Measurements from ENCODE around the gene CDC42SE2.
"Not testable (repeated sequence)": the region's sequence is repeated elsewhere in the genome, so short reads cannot be mapped to it uniquely, and the experiment has no call there.

CDC42SE2 gene

DNA sequence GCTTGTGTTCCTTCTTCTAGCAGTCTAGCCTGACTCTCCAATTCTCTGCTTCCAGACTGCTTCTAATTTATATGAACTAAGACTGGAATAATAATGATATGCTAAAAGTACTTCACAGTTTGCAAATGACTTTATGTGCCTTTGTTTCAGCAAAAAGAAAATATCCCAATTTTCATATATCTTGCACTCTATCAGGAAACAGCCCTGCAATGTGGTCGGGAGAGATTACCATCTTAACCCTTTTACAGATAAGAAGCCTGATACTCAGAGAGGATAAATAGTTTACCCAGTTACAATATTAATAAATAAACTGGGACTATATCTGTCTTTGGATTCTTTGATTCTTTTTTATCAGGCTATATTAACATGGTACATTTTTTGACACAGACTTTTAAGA is 126.0 kb downstream of the CDC42SE2 start:
- no peak for DNase-seq (ENCODE audit: low read depth in 3 of 3)

DNA sequence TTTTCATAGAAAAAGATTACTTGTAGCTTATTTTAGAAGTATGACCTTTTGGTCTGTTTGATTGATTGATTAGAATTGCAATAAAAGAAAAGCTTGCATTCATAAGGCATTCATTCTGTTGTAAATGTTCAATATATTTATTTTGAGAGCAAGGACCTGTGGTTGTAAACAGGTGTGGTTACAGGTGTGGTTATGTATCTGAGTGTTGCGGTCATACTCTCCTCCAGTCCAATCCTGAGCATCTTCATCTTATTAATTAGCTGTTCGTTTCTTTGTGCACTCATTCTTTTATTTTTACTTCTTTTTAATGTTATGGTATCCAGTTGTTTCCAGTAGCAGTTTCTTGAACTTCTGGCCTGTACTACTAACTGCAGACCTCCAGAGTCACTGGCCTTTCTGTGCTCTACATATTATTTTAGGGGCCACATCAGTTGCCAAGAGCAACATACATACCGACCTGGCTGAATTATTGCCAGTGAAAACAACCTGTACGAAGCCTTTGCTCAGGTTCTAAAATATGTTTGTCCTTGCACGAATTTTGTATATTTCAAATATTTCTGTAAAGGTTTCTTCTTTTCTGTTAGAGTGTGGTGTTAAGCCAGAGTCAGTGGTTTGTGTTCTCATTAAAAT is 128.7 kb downstream of the CDC42SE2 start:
- no peak for DNase-seq (ENCODE audit: low read depth in 3 of 3)

DNA sequence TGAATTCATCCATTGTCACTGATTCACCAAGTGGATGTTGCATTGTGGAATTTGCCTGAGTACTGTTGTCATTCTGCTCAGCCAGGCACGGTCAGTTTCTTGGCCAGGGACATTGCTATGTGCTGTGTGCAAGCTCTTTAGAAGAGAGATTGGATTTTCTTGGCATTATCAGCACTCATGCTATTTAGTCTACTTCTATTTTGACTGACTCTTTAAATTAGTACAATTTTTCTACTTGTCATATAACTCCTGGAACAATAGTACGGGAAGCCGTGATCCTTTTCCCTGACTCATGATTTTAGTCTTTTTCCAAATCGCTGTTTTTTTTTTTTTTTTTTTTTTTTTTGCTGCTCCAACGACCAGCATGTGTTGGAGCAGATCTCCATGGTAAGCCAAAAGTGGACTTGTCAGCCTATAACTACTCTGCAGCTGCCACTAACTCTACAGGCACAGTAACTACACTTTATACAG is 129.7 kb downstream of the CDC42SE2 start:
- DNase-seq (ENCODE audit: low read depth in 3 of 3): no peak

DNA sequence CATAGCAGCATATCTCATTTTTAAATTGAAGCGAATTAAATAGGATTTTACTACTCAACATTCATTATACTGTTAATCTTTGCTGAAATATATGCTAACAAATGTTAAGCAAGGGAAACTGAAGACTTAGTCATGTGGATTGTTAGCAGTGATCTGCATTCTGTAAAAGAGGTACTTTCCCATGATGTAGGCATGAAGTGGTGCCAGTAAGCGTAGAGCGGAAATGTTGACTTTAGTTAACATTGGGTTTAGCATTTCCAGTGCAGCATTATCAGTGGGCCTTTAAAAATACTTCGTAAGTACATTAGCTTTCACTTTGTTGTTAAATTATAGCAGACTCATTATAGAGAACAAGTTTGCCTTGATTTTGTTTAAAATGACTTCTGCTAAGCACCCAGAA is 130.3 kb downstream of the CDC42SE2 start:
- DNase-seq (ENCODE audit: low read depth in 3 of 3): no peak

DNA sequence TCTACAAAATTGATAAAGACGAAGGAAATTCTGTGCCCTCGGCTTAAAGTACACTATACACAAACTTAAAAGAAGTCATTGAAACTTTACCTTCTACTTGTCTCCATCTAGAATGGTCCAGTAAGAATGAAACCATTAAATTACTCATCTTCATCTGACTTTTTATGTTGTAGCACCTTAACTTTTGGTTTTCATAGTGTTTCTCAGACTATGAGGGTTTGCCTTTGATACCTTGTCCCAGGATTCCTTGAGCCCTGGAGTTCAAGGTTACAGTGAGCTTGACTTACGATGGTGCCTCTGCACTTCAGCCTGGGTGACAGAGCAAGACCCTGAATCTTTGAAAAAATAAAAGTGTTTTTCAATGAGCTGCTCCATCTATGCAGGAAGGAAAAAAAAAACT is 132.2 kb downstream of the CDC42SE2 start:
- DNase-seq (ENCODE audit: low read depth in 3 of 3): no peak

DNA sequence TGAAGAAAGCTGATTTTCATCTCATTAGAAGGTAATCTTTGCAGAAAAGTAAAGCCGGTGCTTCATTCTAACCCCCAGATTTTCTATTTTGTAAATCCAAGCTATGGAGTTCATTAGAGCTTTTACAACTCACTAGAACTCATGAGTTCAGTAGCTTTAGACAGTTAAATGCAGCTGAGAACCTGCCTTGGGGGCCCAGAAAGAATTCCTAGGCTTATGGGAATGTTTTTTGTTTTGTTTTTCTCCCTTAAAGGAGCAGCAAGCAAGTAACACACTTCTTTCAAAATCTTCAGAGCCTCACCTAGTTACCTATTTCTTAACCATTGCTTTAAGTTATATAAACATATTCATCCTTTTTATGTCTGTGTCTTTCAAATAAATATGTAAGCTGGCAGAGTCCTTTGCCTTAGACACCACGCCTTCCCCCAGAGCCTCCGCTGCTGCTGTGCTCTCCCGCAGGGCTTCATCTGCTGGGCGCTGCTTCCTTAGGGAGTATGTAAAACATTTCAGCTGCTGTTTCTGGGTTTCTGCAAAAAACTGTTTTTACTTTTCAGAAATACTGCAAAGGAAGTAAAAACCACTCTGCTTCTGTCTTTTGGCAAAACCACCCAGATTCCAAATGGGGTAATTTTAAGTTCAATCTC is 132.9 kb downstream of the CDC42SE2 start:
- DNase-seq (ENCODE audit: low read depth in 3 of 3): no peak

DNA sequence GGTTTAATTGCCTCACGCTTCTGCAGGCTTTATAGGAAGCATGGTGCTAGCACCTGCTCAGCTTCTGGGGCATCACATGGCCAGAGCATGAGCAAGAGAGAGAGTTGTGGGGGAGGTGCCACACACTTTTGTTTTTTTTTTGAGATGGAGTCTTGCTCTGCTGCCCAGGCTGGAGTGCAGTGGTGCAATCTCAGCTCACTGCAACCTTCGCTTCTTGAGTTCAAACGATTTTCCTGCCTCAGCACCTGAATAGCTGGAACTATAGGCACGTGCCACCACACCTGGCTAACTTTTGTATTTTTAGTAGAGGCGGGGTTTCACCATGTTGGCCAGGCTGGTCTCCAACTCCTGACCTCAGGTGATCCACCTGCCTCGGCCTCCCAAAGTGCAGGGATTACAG is 135.2 kb downstream of the CDC42SE2 start:
- DNase-seq (ENCODE audit: low read depth in 3 of 3): not testable (repeated sequence)

DNA sequence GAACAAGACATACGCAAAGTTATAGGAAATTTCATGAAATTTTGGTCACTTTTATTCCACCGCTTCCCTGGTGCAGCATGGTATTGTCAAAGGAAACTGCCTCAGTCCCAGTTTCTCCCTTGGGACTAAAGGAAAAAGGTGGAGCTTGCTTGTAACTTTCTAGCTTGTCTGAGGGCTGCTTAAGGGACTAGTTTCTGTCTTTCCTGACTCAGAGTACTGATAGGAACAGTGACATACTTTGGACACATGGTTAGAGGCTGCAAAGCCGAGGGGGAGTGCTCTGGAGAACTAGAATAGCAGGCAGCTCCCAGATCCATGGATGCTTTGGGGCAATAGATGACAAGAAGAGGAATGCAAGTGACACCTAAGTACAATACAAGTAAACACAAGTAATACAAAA is 136.7 kb downstream of the CDC42SE2 start:
- no peak for DNase-seq (ENCODE audit: low read depth in 3 of 3)

DNA sequence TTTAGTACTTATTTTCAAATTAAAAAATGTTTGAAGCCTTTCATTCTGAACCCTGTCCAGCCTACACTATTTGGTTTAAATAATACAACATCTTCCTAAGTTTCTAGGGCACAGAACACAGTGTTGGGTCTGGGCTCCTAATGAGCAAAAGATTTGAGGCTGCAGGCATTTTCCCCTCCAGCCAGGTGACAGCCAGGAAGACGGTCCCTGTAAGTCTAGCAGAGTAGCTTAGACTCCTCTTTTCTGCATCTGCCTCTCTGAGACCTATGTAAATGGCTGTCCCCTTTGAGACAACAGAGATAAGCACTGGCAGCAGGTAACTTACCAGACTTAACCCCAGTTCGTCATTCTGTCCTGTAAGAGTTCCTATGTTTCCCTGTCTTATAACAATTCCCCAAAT is 141.8 kb downstream of the CDC42SE2 start:
- DNase-seq (ENCODE audit: low read depth in 3 of 3): no peak

DNA sequence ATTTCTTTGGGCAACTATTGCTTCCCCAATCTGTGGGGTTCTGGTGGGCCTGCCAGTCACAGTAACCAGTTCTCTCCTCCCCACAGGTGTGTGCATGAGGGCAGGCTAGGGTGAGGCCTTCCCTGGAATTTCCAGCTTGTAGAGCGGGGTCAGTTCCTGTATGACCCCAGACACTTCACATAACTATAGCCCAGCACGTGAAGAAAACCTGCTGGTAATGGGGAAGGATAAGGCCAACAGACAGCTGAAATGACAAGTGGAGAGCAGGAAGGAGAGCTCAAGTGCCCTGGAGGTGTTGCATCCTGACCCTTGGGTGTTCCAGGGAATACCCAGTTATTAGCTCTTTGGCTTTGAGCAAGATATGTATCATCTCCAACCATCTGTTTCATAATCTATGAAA is 142.2 kb downstream of the CDC42SE2 start:
- no peak for DNase-seq (ENCODE audit: low read depth in 3 of 3)

DNA sequence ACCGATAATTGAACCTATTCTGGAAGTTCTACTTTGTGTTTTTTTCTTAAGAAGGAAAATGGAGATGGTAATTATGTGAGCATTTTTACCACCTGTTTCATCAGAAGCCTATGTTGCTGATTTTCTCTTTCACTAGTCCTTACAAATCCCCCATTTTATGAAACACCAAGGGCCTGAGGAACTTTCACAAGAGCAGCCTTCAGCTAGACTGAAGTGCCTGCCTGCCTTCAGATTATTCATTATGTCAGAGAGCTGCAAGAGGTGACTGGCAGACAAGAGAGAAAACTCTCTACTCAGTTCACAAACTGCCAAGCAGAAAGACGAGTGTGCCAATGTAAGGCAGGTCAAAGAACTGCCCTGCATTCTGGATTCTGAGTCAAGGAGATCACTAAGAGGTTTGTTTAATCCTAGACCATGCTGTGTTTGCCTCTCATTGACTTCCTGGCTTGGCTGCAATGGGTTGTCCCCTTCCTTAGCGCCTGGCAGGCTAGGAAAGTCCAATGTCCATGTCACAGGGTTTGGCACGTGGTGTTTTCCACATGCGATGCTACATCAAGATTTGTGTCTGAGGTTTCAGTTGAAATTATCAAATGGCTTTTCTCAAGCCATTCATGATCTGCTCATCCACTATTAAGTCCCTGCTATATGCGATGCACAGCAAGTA is 143.3 kb downstream of the CDC42SE2 start:
- DNase-seq (ENCODE audit: low read depth in 3 of 3): no peak

DNA sequence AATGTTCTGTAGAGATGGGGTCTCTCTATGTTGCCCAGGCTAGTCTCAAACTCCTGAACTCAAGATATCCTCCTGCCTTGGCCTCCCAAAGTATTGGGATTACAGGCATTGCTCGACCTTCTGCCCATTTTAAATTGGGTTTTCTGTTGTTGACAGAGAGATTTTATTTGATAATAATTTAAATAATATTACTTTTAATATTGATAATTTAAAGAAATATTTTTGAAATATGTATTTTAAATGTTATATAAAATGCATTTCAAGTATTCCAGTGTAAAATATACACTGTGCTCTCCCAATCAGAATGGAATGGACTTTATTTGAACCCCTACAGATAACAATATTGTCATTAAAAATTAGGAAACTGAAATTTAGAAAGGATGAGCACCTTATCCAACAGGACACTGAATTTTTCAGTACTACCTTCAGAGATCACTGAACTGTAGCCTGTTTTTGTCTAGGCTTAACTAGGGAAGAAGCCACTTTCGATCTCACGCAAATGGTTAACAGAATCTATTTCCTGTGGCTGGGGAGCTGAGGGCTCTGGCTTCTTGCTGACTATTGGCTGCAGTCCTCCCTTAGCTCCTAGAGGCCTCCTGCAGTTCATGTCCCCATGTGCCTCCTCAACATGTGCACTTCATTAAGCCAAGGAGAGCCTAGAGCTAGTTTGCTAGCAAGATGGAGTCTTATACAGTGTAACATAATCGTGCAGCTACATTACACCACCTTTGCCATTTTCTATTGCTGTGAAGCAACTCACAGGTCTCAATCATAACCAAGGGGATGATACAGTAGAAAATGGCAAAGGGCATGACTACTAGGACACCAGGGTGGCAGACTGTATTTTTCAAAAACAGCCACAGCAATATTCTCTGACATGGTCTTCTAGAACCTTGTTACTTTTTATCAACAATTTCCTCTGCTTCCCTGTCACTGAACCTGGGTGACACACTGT is 150.0 kb downstream of the CDC42SE2 start:
- DNase-seq (ENCODE audit: low read depth in 3 of 3): no peak

DNA sequence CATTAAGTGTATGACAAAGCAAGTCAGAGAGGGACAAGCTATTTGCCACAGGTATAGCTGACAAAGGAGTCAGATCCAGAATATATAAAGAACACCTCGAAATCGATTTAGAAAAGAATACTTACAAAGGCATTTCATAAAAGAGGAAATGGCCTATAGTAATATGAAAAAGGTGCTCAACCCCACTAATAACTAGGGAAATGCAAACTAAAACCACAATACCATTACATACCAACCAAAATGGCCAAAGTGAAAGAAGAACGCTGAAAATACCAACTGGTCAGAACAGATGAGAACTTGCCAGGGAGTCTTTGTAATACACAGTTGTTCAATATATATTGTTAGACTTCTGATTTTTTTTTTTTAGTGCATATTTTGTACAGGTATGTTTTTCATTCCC is 152.9 kb downstream of the CDC42SE2 start:
- no peak for DNase-seq (ENCODE audit: low read depth in 3 of 3)

DNA sequence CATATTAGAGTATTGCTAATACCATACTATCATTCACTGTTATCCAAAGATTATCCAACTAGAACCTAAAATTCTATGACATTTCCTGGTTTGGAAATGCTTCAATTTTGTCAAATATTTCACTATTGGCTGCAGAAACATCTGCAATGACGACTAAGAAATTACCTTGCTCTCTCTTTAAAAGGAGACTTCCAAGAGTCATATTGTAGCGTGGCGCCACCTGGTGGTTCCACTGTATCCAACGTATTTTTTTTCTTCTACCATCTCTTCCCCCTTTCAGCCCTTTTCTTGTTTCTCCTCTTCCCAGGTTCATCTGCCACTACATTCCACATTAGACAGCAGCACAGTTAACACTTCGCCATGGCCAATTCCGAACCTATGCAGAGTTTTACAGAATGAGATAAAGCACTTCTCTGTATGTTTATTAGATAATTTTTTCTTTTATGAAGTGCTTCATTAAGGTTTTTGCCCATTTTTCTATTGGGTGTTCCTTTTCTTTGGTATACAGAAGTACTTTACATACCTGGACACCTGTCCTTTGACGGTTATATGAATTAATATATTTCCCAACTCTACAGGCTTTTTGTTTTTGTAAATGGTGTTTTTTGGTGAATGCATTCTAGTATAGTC is 153.5 kb downstream of the CDC42SE2 start:
- peak; percentile 65 to 84 (median 73) for DNase-seq (ENCODE audit: low read depth in 3 of 3)

DNA sequence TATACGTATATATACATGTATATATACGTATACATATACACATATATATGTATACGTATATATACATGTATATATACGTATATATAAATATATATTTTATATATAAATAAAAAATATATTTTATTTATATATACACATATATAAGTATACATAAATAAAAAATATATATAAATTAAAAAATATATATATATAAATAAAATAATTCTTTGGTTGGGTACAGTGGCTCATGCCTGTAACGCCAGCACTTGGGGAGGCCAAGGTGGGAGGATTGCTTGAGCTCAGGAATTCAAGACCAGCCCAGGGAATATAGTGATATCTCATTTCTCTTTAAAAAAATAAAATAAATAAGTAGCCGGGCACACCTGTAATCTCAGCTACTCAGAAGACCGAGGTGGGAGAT is 155.0 kb downstream of the CDC42SE2 start:
- no peak for DNase-seq (ENCODE audit: low read depth in 3 of 3)

DNA sequence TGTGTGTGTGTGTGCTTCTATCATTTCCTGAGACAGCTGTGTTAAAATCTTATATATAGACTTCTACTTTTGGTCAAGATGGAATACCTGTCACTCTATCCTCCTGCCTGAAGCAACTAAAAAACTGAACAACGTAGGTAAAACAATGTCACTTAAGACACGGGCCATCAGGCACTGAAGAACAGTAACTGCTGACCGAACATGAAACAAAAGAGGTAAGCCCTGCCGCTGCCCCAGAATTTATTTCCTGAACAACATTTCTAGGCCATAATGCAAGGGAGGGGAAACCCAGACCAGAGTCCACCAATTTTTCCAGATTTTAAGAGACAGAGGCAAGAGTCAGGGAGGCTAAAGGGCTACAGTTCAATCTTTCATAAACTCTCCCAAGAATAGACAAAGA is 156.0 kb downstream of the CDC42SE2 start:
- no peak for DNase-seq (ENCODE audit: low read depth in 3 of 3)

DNA sequence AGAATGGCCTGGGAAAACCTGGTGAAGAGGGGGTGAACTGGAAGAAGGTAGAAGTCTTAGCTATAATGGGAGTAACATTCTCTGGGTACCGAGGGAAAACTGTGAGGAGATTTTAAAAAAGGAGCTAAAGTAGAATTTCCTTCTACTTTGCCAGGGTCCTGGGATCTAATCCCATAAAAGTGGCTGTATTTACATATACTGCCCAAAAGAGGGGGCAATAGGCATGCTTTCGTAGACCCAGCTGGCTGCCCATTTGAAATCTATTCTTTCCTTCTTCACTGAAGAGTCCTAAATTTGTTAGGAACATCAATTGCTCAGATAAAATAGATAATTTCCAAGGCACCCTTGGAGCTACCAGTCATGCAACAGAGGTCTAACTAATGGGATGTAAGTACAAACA is 159.2 kb downstream of the CDC42SE2 start:
- no peak for DNase-seq (ENCODE audit: low read depth in 3 of 3)

DNA sequence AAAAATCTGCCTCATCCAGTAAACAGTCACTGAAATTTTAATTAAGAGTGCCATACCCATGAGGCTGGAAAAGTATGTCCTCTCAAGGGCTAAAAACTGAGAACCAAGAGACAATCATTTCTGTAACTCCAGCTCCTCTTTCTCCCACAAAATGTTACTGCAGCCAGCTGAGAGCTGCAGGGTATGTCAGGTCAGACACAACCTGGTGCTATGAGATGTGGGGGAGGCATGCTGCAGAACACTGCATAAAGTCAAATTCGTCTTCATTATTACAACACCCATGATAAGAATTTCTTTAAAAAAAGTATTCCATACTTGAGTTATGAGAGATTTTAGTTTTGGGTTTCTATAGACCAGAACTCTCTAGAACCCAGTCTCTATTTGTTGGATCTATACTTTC is 162.2 kb downstream of the CDC42SE2 start:
- no peak for DNase-seq (ENCODE audit: low read depth in 3 of 3)

DNA sequence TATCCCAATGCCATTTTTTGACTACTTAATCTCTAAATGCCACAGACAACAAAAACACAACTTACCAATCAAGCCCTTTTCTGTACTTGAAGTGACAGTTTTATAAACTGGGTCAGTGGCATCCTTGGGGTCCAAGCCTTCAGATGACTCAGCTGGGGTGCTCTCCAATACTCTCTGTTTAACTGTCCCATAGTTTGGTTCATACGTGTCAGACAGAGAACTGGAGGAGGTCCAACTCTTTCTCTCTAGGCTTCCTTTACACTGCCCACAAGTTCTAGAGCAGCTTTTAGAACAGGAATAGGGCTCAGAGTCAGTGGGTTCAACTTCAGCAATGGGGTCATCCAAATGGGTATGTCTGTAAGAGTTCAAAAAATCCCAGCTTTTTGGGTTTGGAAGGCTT is 166.9 kb downstream of the CDC42SE2 start:
- DNase-seq (ENCODE audit: low read depth in 3 of 3): no peak

DNA sequence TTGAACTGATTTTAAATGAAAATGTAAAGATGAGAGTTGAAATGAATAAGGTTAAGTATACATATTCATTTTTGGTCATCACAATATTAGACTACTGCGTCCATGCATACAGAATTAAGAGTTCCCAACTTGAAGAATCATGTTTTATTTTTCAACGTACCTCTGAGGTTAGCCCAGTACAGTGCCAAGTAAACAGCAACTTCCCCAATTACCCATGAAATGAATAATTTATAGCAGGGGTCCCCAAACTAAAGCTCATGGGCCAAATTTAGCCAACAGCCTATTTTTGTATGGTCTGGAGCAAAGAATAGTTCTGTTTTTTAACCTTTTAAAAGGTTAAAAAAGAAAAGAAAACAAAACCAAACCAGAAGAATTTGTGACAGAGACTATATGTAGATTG is 167.9 kb downstream of the CDC42SE2 start:
- no peak for DNase-seq (ENCODE audit: low read depth in 3 of 3)

DNA sequence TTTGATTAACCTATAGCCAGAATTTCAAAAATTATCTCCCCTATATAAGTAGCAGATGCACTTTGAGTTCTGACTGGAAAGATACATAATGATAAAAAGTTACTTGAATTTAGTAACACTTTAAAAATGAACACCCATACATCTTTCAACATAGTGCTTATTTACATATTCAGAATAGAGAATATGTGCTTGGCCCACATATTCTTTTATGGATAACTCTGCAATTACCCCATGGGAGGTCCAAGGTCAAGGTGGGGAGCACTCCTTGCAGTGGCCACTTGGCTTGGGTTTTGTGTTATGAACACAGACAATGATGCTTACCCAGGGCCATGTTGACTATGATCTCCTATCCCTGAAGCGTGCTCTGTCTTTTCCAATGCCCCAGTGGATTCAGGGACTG is 169.3 kb downstream of the CDC42SE2 start:
- DNase-seq (ENCODE audit: low read depth in 3 of 3): no peak

DNA sequence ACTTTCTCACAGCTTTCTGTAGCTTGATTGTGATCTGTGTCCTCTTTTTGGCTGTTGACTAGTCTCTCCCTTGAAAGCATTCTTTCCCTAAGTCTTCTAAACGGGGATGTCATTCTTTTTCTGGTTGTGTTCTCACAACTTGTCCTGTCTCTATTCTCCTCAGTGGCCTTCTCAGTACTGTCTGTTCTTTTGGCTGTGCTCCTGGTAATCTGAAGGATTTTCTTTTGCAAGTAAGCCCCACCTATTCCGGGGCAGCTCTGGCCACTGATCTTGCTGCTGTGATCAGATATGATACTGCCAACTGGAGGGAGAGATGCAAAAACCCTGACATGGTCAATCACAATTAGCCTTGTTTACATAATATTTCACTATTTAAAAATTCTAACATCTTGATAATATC is 172.2 kb downstream of the CDC42SE2 start:
- DNase-seq (ENCODE audit: low read depth in 3 of 3): no peak

All from stimulated activated CD4-positive, alpha-beta T cell treated with anti-CD3 and anti-CD28 coated beads, TNF-alpha, amount 100 ng/mL, for 48 hours (primary cell).